Tibial nerve (tissue), 4 donors: ENCODE results near the gene STUM. TPM values are rescaled to one million over a fixed set of nuclear protein-coding genes. Genes with fewer than 3 reads are reported as not detected.

ENCODE experiments used
- DNase-seq, 2 donors: peaks; one replicate each; pipeline ENCODE4 v3.0.0-alpha.2; 2019; ENCODE audit warnings: low spot score in 2 of 2
- H3K27ac ChIP-seq, 4 donors: fragments of 200-600 bp; sonication (generic) in 3 of 4; one replicate each; pipeline ENCODE4 v1.5.1; 2017 to 2019; ENCODE audit warnings: mild to moderate bottlenecking in 1 of 4
- H3K27me3 ChIP-seq, 2 donors: fragments of 200-600 bp; sonication (generic) in 1 of 2; one replicate each; pipeline versions ENCODE4 v1.5.1 to v1.6.0; 2017 to 2019
- H3K36me3 ChIP-seq, 3 donors: fragments of 200-600 bp; sonication (generic); one replicate each; pipeline ENCODE4 v1.5.1; 2018 to 2019
- H3K4me1 ChIP-seq, 4 donors: fragments of 200-600 bp; sonication (generic) in 3 of 4; one replicate each; pipeline ENCODE4 v1.5.1; 2017 to 2019
- H3K4me3 ChIP-seq, 4 donors: fragments of 200-600 bp; sonication (generic) in 3 of 4; one replicate each; pipeline ENCODE4 v1.5.1; 2017 to 2019; ENCODE audit warnings: mild to moderate bottlenecking in 1 of 4, moderate library complexity in 1 of 4
- H3K9me3 ChIP-seq, 4 donors: fragments of 200-600 bp; sonication (generic) in 3 of 4; one replicate each; pipeline ENCODE4 v1.5.1; 2017 to 2019
- CTCF ChIP-seq, 5 experiments: fragments of 200-600 bp in 3 of 5; fragments of 450-650 bp in 2 of 5; sonication (generic) in 3 of 5; IDR thresholded peaks; one replicate each; pipeline ENCODE4 v1.5.1; 2016 to 2019; ENCODE audit warnings: antibody characterized with exemption in 5 of 5, mild to moderate bottlenecking in 3 of 5, moderate library complexity in 2 of 5
- EP300 ChIP-seq, 2 donors: sonication (generic); formaldehyde crosslinking; IDR thresholded peaks; one replicate each; pipeline ENCODE4 v1.6.1; 2017; ENCODE audit warnings: antibody characterized with exemption in 2 of 2, mild to moderate bottlenecking in 1 of 2
- POLR2A ChIP-seq, 2 donors: fragments of 450-650 bp; IDR thresholded peaks; one replicate each; pipeline ENCODE4 v1.6.1; 2017; ENCODE audit warnings: antibody characterized with exemption in 2 of 2, mild to moderate bottlenecking in 2 of 2, moderate library complexity in 2 of 2
- WGBS, 2 donors: methylation state at CpG; one replicate each; pipeline ENCODE4 v1.1.5; 2018; 5-methylcytosine and 5-hydroxymethylcytosine counted together
- total RNA-seq, 4 donors: library from RNA; depleted of rRNA; stranded (reverse); fragments of >200 nt; gene quantifications; one replicate each; pipeline ENCODE4 v1.1.0, GENCODE V29; 2016

The STUM gene
- total RNA-seq, 4 donors from 2014 or later, result 4.8 to 7.5 (median 6.9) TPM

GRCh38 chr1:226627050-226627755 lies 78.6 kb downstream of the STUM start:
- Histone ChIP-seq H3K9me3 (peaks cover 0 to 2% (median 0%) of the 10 kb centered on the region in 4 donors), H3K4me1 (peaks cover 0 to 16% (median 6%) of the 10 kb centered on the region in 4 donors), H3K27ac (peak overlapping the region in 2 of 4 donors; percentile 2 to 53), H3K36me3 (peaks cover 0 to 12% (median 0%) of the 10 kb centered on the region in 3 donors), H3K4me3 (no peak overlapping the region), H3K27me3 (no peaks in the 10 kb centered on the region)
- 73 to 81% methylated on average over 6 of the region's 6 CpGs for WGBS, 2 donors
- TF ChIP-seq EP300 (IDR thresholded peaks at IDR 0.05) (no peak), CTCF (IDR thresholded peaks at IDR 0.05) (no peak), POLR2A (IDR thresholded peaks at IDR 0.05) (no peak)
- DNase-seq, result no peak

- H3K27ac ChIP-seq, result peak overlapping the region in 1 of 4 donors; percentile 53
- no peaks in the 10 kb centered on the region for H3K9me3 ChIP-seq
- no peak overlapping the region for H3K4me3 ChIP-seq
- 84 to 90% methylated on average over 11 of the region's 11 CpGs for WGBS, 2 donors
- peaks cover 0 to 19% (median 0%) of the 10 kb centered on the region in 3 donors for H3K36me3 ChIP-seq
- TF ChIP-seq CTCF (IDR thresholded peaks at IDR 0.05) (no peak), EP300 (IDR thresholded peaks at IDR 0.05) (no peak), POLR2A (IDR thresholded peaks at IDR 0.05) (no peak)
- H3K4me1 ChIP-seq, result peaks cover 0 to 25% (median 10%) of the 10 kb centered on the region in 4 donors
- no peaks in the 10 kb centered on the region for H3K27me3 ChIP-seq
- no peak for DNase-seq
Measured at GRCh38 chr1:226627924-226628611, 79.5 kb downstream of the STUM start.

- no peak for DNase-seq
- peaks cover 0 to 29% (median 13%) of the 10 kb centered on the region in 4 donors for H3K4me1 ChIP-seq
- no peaks in the 10 kb centered on the region for H3K9me3 ChIP-seq
- WGBS, 2 donors, result 85 to 86% methylated on average over 10 of the region's 10 CpGs
- H3K27ac ChIP-seq, result no peak overlapping the region
- no peak for TF ChIP-seq CTCF (IDR thresholded peaks at IDR 0.05)
- TF ChIP-seq POLR2A (IDR thresholded peaks at IDR 0.05), result no peak
- TF ChIP-seq EP300 (IDR thresholded peaks at IDR 0.05), result no peak
- H3K36me3 ChIP-seq, result peaks cover 0 to 19% (median 0%) of the 10 kb centered on the region in 3 donors
- H3K27me3 ChIP-seq, result no peaks in the 10 kb centered on the region
- H3K4me3 ChIP-seq, result no peak overlapping the region
Measured at GRCh38 chr1:226628612-226629155, 80.1 kb downstream of the STUM start.

- no peak for DNase-seq
- Histone ChIP-seq H3K27me3 (no peaks in the 10 kb centered on the region), H3K27ac (no peak overlapping the region), H3K4me3 (no peak overlapping the region), H3K36me3 (peaks cover 0 to 19% (median 0%) of the 10 kb centered on the region in 3 donors), H3K9me3 (no peaks in the 10 kb centered on the region), H3K4me1 (peaks cover 0 to 35% (median 20%) of the 10 kb centered on the region in 4 donors)
- 77 to 93% methylated on average over 15 of the region's 18 CpGs for WGBS, 2 donors
- TF ChIP-seq POLR2A (IDR thresholded peaks at IDR 0.05) (no peak), EP300 (IDR thresholded peaks at IDR 0.05) (no peak)
Measured at GRCh38 chr1:226629210-226629895, 80.8 kb downstream of the STUM start.

GRCh38 chr1:226629896-226630550 lies 81.5 kb downstream of the STUM start:
- Histone ChIP-seq H3K36me3 (peaks cover 0 to 23% (median 0%) of the 10 kb centered on the region in 3 donors), H3K27ac (peak overlapping the region in 1 of 4 donors; percentile 85), H3K9me3 (no peaks in the 10 kb centered on the region), H3K4me1 (peaks cover 0 to 42% (median 23%) of the 10 kb centered on the region in 4 donors), H3K27me3 (no peaks in the 10 kb centered on the region), H3K4me3 (no peak overlapping the region)
- TF ChIP-seq EP300 (IDR thresholded peaks at IDR 0.05) (no peak), CTCF (IDR thresholded peaks at IDR 0.05) (no peak), POLR2A (IDR thresholded peaks at IDR 0.05) (no peak)
- 88 to 96% methylated on average over 6 of the region's 6 CpGs for WGBS, 2 donors
- DNase-seq, result no peak
